GM23248 (cell line): Measurements from ENCODE around the gene SPP1. TPM values are rescaled to one million over a fixed set of nuclear protein-coding genes. Genes with fewer than 3 reads are reported as not detected.

ENCODE experiments used
- DNase-seq: peaks from one replicate; pipeline ENCODE4 v3.0.0-alpha.2; 2015
- H2AFZ ChIP-seq: fragments of 200-600 bp; sonication (generic); 2 replicates; pipeline ENCODE4 v1.6.1; 2016; ENCODE audit warnings: antibody characterized with exemption
- H3F3A ChIP-seq: fragments of 200-600 bp; sonication (generic); 2 replicates; pipeline ENCODE4 v1.6.1; 2016; ENCODE audit warnings: mild to moderate bottlenecking, antibody characterized with exemption, mixed run types; ENCODE audit not compliant: insufficient read depth
- H3K27ac ChIP-seq: fragments of 200-600 bp; sonication (generic); 2 replicates; pipeline ENCODE4 v1.5.1; 2016; ENCODE audit warnings: mild to moderate bottlenecking
- H3K27me3 ChIP-seq: fragments of 200-600 bp; sonication (generic); replicated peaks from 2 replicates; pipeline ENCODE4 v1.6.1; 2016; ENCODE audit warnings: mild to moderate bottlenecking; ENCODE audit not compliant: insufficient read depth
- H3K36me3 ChIP-seq: fragments of 200-600 bp; sonication (generic); 2 replicates; pipeline ENCODE4 v1.6.1; 2016; ENCODE audit warnings: low read depth, mild to moderate bottlenecking
- H3K4me1 ChIP-seq: fragments of 200-600 bp; sonication (generic); 2 replicates; pipeline ENCODE4 v1.6.1; 2016; ENCODE audit warnings: mild to moderate bottlenecking; ENCODE audit not compliant: insufficient read depth
- H3K4me2 ChIP-seq: fragments of 200-600 bp; sonication (generic); one replicate; pipeline ENCODE4 v1.6.1; 2016; ENCODE audit warnings: mild to moderate bottlenecking; ENCODE audit not compliant: unreplicated experiment
- H3K4me3 ChIP-seq: fragments of 200-600 bp; sonication (generic); 2 replicates; pipeline ENCODE4 v1.5.1; 2016; ENCODE audit warnings: mild to moderate bottlenecking
- H3K79me2 ChIP-seq: fragments of 200-600 bp; sonication (generic); 2 replicates; pipeline ENCODE4 v1.6.1; 2016; ENCODE audit warnings: mild to moderate bottlenecking; ENCODE audit not compliant: insufficient read depth
- H3K9ac ChIP-seq: fragments of 200-600 bp; sonication (generic); 2 replicates; pipeline ENCODE4 v1.6.1; 2016; ENCODE audit warnings: mild to moderate bottlenecking
- H3K9me2 ChIP-seq: fragments of 200-600 bp; sonication (generic); 2 replicates; pipeline ENCODE4 v1.6.1; 2016; ENCODE audit warnings: mixed run types, mild to moderate bottlenecking, moderate library complexity; ENCODE audit not compliant: insufficient read depth
- H3K9me3 ChIP-seq: fragments of 200-600 bp; sonication (generic); one replicate; pipeline ENCODE4 v1.6.1; 2017; ENCODE audit warnings: low read depth
- H4K20me1 ChIP-seq: fragments of 200-600 bp; sonication (generic); 2 replicates; pipeline ENCODE4 v1.6.0; 2016; ENCODE audit not compliant: insufficient read depth
- EZH2 ChIP-seq: fragments of 200-600 bp; sonication (generic); IDR thresholded peaks from 2 replicates; pipeline ENCODE4 v1.6.1; 2018; ENCODE audit warnings: antibody characterized with exemption, mild to moderate bottlenecking; ENCODE audit not compliant: insufficient read depth, poor library complexity, severe bottlenecking
- EZH2phosphoT487 ChIP-seq: fragments of 200-600 bp; sonication (generic); IDR thresholded peaks from 2 replicates; pipeline ENCODE4 v1.6.1; 2018; ENCODE audit warnings: antibody characterized with exemption, moderate library complexity, mild to moderate bottlenecking, low read depth; ENCODE audit not compliant: insufficient read depth
- WGBS, 2 experiments: methylation state at CpG; one replicate each; pipeline ENCODE4 v1.1.6; 2015 to 2017; ENCODE audit warnings: low lambda C conversion rate in 2 of 2, low coverage in 1 of 2; ENCODE audit errors: missing lambda C conversion rate in 2 of 2; 5-methylcytosine and 5-hydroxymethylcytosine counted together
- in situ Hi-C: fragments of 300-500 bp; cut with MboI; formaldehyde crosslinking; loops from 2 replicates; pipeline ENCODE4 v1.15.0; 2020
- polyA plus RNA-seq: library from polyadenylated mRNA; unstranded; fragments of >200 nt; fragmentation: Nextera tagmentation; extraction: Ambion mirVana; gene quantifications from 2 replicates; pipeline ENCODE4 v1.2.1, GENCODE V29; 2016
- total RNA-seq: library from RNA; depleted of rRNA; stranded (reverse); fragments of >200 nt; shearing (Covaris generic); gene quantifications from 2 replicates; pipeline ENCODE4 v1.2.3, GENCODE V29; 2014

The SPP1 gene
- total and polyA plus RNA-seq, 2 experiments from 2014 or later = 3.1 to 3.5 TPM

DNA sequence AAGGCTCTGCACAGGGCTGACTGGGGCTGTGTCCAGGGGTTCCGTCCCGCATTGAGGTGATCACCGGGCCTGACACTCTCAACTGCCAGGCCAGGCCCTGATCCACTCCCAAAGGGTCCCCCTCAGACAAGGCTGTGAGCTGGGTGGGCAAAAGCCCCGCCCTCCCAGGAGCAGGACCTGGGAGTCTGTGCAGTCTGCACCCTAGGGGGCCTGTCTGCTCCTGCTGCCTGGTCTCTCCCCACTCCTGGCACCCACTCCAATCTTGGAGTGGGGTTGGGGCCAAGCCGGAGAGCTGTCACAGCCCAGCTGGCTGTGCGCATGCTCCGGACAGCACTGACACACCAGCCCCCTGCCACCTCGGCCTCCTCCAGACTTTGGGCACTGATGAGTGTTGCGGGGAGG lies 9.4 kb upstream of the SPP1 start:
- TF ChIP-seq EZH2 (no peak), EZH2phosphoT487 (no peak)
- 65 to 82% methylated on average over 9 of the region's 9 CpGs for WGBS, 2 experiments
- DNase-seq = no peak
- Histone ChIP-seq H3K4me1 (no peaks in the 10 kb centered on the region), H2AFZ (no peak overlapping the region), H3K9me3 (no peaks in the 10 kb centered on the region), H3K4me3 (no peak overlapping the region), H3K4me2 (no peak overlapping the region), H3K9me2 (no peaks in the 10 kb centered on the region), H3K27ac (no peak overlapping the region), H3F3A (no peaks in the 10 kb centered on the region), H3K79me2 (no peaks in the 10 kb centered on the region), H3K9ac (no peak overlapping the region), H3K27me3 (0 out of 2 replicates have a peak, but pooled peaks cover 15% of the 10 kb centered on the region), H3K36me3 (no peaks in the 10 kb centered on the region), H4K20me1 (no peaks in the 10 kb centered on the region)
- in situ Hi-C loops = loop anchor here (10.0 kb wide), 1 partner anchor 111 kb away; no protein-coding TSS in a partner anchor

DNA sequence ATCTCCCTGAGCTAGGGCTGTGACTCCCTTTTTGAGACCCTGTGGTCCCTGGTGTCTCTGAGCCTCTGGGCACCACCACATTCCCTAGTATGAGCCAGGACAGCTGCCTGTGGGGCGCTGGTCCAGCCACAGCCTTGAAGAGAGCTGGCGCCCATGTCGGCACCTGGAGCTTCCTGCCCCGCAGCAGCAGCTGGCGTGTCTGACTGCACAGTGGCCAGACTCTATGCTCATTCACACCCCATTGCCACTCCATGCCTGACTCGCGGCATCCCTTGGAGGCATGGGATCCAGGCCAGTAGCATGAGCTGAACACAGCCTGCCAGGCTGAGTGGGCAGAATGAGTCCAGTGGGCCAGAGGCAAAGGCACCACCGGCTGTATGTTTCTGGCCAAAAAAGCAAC lies 8.3 kb upstream of the SPP1 start:
- H3K4me2 ChIP-seq = no peak overlapping the region
- H3K9ac ChIP-seq = no peak overlapping the region
- no peaks in the 10 kb centered on the region for H3F3A ChIP-seq
- no peak overlapping the region for H3K4me3 ChIP-seq
- no peak for DNase-seq
- H4K20me1 ChIP-seq = no peaks in the 10 kb centered on the region
- H3K36me3 ChIP-seq = no peaks in the 10 kb centered on the region
- no peaks in the 10 kb centered on the region for H3K79me2 ChIP-seq
- H3K27me3 ChIP-seq = peaks cover 15% of the 10 kb centered on the region; the same call in 1 of the 2 replicates
- H3K9me2 ChIP-seq = no peaks in the 10 kb centered on the region
- 67 to 76% methylated on average over 8 of the region's 8 CpGs for WGBS, 2 experiments
- H2AFZ ChIP-seq = no peak overlapping the region
- in situ Hi-C loops = loop anchor here (10.0 kb wide), 1 partner anchor 112 kb away; no protein-coding TSS in a partner anchor
- H3K4me1 ChIP-seq = no peaks in the 10 kb centered on the region
- no peak overlapping the region for H3K27ac ChIP-seq
- no peaks in the 10 kb centered on the region for H3K9me3 ChIP-seq
- TF ChIP-seq EZH2phosphoT487 (no peak), EZH2 (no peak)

DNA sequence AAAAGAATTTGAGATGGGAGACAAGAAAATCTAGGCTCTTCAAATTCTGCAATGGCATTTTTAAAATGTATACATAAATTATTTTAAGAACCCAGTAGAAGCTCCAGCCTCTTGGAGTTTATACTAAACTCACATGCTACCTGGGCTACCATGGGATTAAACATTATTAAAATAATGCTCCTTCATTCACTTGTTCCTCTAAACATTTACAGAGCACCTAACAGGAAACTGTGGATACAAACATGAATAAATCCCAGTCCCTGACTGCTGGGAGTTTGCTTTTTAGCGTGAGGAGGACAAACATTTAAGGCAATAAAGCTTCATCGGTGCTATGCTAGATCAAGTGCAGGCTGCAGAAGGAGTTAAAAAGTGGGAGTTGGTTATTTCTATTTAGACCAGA lies 5.4 kb upstream of the SPP1 start:
- TF ChIP-seq EZH2phosphoT487 (no peak), EZH2 (no peak)
- Histone ChIP-seq H3K4me3 (no peak overlapping the region), H3K27me3 (peaks cover 15% of the 10 kb centered on the region; the same call in 1 of the 2 replicates), H3K27ac (no peak overlapping the region), H3K9me2 (no peaks in the 10 kb centered on the region), H3K79me2 (no peaks in the 10 kb centered on the region), H3K4me1 (peaks cover 16% of the 10 kb centered on the region), H3K4me2 (no peak overlapping the region), H2AFZ (no peak overlapping the region), H3K9ac (no peak overlapping the region), H3K9me3 (no peaks in the 10 kb centered on the region), H3K36me3 (no peaks in the 10 kb centered on the region), H3F3A (peaks cover 14% of the 10 kb centered on the region; the same call in 1 of the 2 replicates), H4K20me1 (no peaks in the 10 kb centered on the region)
- DNase-seq = no peak
- in situ Hi-C loops = no loop called here
- WGBS, 2 experiments = 65 to 67% methylated on average over 2 of the region's 2 CpGs

DNA sequence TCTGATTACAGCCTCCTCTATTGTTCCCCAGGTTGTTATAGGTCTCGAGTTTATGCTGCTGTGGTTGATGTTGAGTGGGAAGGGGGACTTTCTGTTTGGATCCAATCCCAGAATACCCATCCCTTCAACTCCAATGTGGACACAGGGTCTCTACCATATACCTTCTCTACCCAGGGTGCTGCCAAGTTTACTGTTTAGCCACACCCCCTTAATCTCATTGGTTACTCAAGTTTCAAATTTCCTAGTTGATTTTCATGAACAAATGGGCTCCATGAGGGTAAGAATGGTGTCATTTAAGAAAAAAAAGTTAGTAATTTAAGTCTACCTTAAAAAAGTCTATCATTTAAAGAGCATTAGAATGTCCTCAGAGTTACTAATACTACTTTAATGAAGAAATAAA lies 3.6 kb upstream of the SPP1 start:
- TF ChIP-seq EZH2phosphoT487 (no peak), EZH2 (no peak)

More for the DNA sequence above, 3.6 kb upstream of the SPP1 start:
- H2AFZ ChIP-seq = no peak overlapping the region
- H3K4me1 ChIP-seq = peaks cover 20% of the 10 kb centered on the region
- H4K20me1 ChIP-seq = no peaks in the 10 kb centered on the region
- no peaks in the 10 kb centered on the region for H3K9me3 ChIP-seq
- no peak overlapping the region for H3K4me2 ChIP-seq
- DNase-seq = no peak
- peaks cover 15% of the 10 kb centered on the region; the same call in 1 of the 2 replicates for H3K27me3 ChIP-seq
- H3K79me2 ChIP-seq = no peaks in the 10 kb centered on the region
- H3K27ac ChIP-seq = no peak overlapping the region
- H3K9ac ChIP-seq = no peak overlapping the region
- peaks cover 14% of the 10 kb centered on the region; the same call in 1 of the 2 replicates for H3F3A ChIP-seq
- H3K4me3 ChIP-seq = no peak overlapping the region
- WGBS, 2 experiments = 17 to 39% methylated on average over 1 of the region's 1 CpG
- H3K36me3 ChIP-seq = no peaks in the 10 kb centered on the region
- in situ Hi-C loops = no loop called here
- no peaks in the 10 kb centered on the region for H3K9me2 ChIP-seq
